A549 (cell line): Measurements from ENCODE around the gene SHANK3. TPM values are rescaled to one million over a fixed set of nuclear protein-coding genes. Genes with fewer than 3 reads are reported as not detected.

ENCODE experiments used
- ATAC-seq, 2 experiments: fragments of 200-7000 bp in 1 of 2; fragments of >200 bp in 1 of 2; cut with Nextera tagmentation in 1 of 2; cut with Tn5 transposase in 1 of 2; 3 replicates each; pipeline versions ENCODE4 v1.8.0 to v1.9.1; 2018 to 2020; ENCODE audit warnings: mild to moderate bottlenecking in 1 of 2, moderate library complexity in 1 of 2
- CTCF ChIA-PET: fragments of 300-600 bp; sonication (Branson Sonifier 250); formaldehyde crosslinking; extraction: SDS; loops from one replicate; lab custom pipeline; 2021; ENCODE audit warnings: antibody characterized with exemption, inconsistent platforms; lab: Yijun Ruan, JAX
- POLR2A ChIA-PET: fragments of 350-600 bp; formaldehyde crosslinking; extraction: SDS; loops from one replicate; lab custom pipeline; 2021; ENCODE audit warnings: antibody characterized with exemption, inconsistent platforms; lab: Yijun Ruan, JAX
- DNase-seq, 2 experiments: peaks; one replicate each; pipeline versions ENCODE4 v3.0.0 to v3.0.0-alpha.2; 2011 to 2016; ENCODE audit warnings: low read depth in 1 of 2, low spot score in 1 of 2
- FAIRE-seq: peaks from 2 replicates; lab custom pipeline; 2011; peaks lifted over from hg19 to GRCh38; lab: Jason Lieb, UNC
- H3K27ac ChIP-seq, 2 experiments: fragments of >200 bp; sonication (Bioruptor Twin); formaldehyde crosslinking; 3 replicates each; pipeline ENCODE4 v1.5.1; 2016 to 2017
- H3K4me1 ChIP-seq: fragments of >200 bp; sonication (Bioruptor Twin); formaldehyde crosslinking; 3 replicates; pipeline ENCODE4 v1.6.1; 2016
- H3K4me2 ChIP-seq: fragments of >200 bp; sonication (Bioruptor Twin); formaldehyde crosslinking; 3 replicates; pipeline ENCODE4 v1.6.1; 2016
- H3K4me3 ChIP-seq: fragments of >200 bp; sonication (Bioruptor Twin); formaldehyde crosslinking; 3 replicates; pipeline ENCODE4 v1.5.1; 2016
- H3K9me3 ChIP-seq: fragments of >200 bp; sonication (Bioruptor Twin); formaldehyde crosslinking; 3 replicates; pipeline ENCODE4 v1.6.1; 2016
- BCL3 ChIP-seq: fragments of >200 bp; sonication (Bioruptor Twin); formaldehyde crosslinking; IDR thresholded peaks from 3 replicates; pipeline ENCODE4 v1.6.1; 2016
- BHLHE40 ChIP-seq: IDR thresholded peaks from 2 replicates; pipeline ENCODE4 v1.6.1; 2012; ENCODE audit warnings: low read depth, low read length, inconsistent platforms
- CBX8 ChIP-seq: fragments of 200-600 bp; sonication (generic); IDR thresholded peaks from 2 replicates; pipeline ENCODE4 v1.6.1; 2016
- CHD2 ChIP-seq: fragments of 150-350 bp; IDR thresholded peaks from 2 replicates; pipeline ENCODE4 v1.6.1; 2014; ENCODE audit warnings: low read length; ENCODE audit not compliant: partially characterized antibody
- CTCF ChIP-seq: fragments of >200 bp; sonication (Bioruptor Twin); formaldehyde crosslinking; IDR thresholded peaks from 3 replicates; pipeline ENCODE4 v1.5.1; 2016
- EHMT2 ChIP-seq: fragments of 200-600 bp; sonication (generic); IDR thresholded peaks from 2 replicates; pipeline ENCODE4 v1.6.1; 2016; ENCODE audit warnings: antibody characterized with exemption, low read depth, mild to moderate bottlenecking, moderate library complexity
- ESRRA ChIP-seq: fragments of 150-350 bp; IDR thresholded peaks from 2 replicates; pipeline ENCODE4 v1.6.1; 2014; ENCODE audit warnings: mild to moderate bottlenecking, low read length, borderline replicate concordance
- HES2 ChIP-seq: fragments of >200 bp; sonication (Bioruptor Twin); formaldehyde crosslinking; IDR thresholded peaks from 2 replicates; pipeline ENCODE4 v1.6.1; 2016
- HMGXB4 ChIP-seq: fragments of 250-450 bp; sonication (Bioruptor Pico); IDR thresholded peaks from 2 replicates; pipeline ENCODE4 v1.5.0; 2021; ENCODE audit warnings: mild to moderate bottlenecking, moderate library complexity, borderline replicate concordance
- HOXA7 ChIP-seq: fragments of 250-450 bp; sonication (Bioruptor Pico); IDR thresholded peaks from 2 replicates; pipeline ENCODE4 v1.5.0; 2020; ENCODE audit warnings: mild to moderate bottlenecking, moderate library complexity
- KDM1A ChIP-seq: fragments of 200-600 bp; sonication (generic); IDR thresholded peaks from 2 replicates; pipeline ENCODE4 v1.6.1; 2016; ENCODE audit warnings: low read depth, mild to moderate bottlenecking
- KDM5A ChIP-seq: fragments of 200-600 bp; sonication (generic); IDR thresholded peaks from 2 replicates; pipeline ENCODE4 v1.6.1; 2016; ENCODE audit warnings: antibody characterized with exemption, mild to moderate bottlenecking
- MAFK ChIP-seq: fragments of 450-650 bp; IDR thresholded peaks from 2 replicates; pipeline ENCODE4 v1.6.1; 2014; ENCODE audit not compliant: partially characterized antibody
- NFE2L2 ChIP-seq: fragments of 150-350 bp; conservative IDR thresholded peaks from 2 replicates; pipeline ENCODE4 v1.6.1; 2014; ENCODE audit warnings: low read length
- NPAS2 ChIP-seq: fragments of 250-450 bp; sonication (Bioruptor Pico); IDR thresholded peaks from 2 replicates; pipeline ENCODE4 v1.8.0; 2022; ENCODE audit warnings: mild to moderate bottlenecking, moderate library complexity, borderline replicate concordance
- PBX3 ChIP-seq: IDR thresholded peaks from 2 replicates; pipeline ENCODE4 v1.6.1; 2012
- PHF8 ChIP-seq: fragments of 200-600 bp; sonication (generic); IDR thresholded peaks from 2 replicates; pipeline ENCODE4 v1.6.1; 2016; ENCODE audit warnings: low read depth, mild to moderate bottlenecking, antibody characterized with exemption, moderate library complexity, borderline replicate concordance
- RCOR1 ChIP-seq: fragments of 150-350 bp; IDR thresholded peaks from 2 replicates; pipeline ENCODE4 v1.6.1; 2014; ENCODE audit warnings: antibody characterized with exemption, low read length, low read depth
- RNF2 ChIP-seq: fragments of 200-600 bp; sonication (generic); IDR thresholded peaks from 2 replicates; pipeline ENCODE4 v1.6.1; 2016; ENCODE audit warnings: low read depth, mild to moderate bottlenecking, antibody characterized with exemption, moderate library complexity, borderline replicate concordance
- SMC3 ChIP-seq: fragments of >200 bp; sonication (Bioruptor Twin); formaldehyde crosslinking; IDR thresholded peaks from 3 replicates; pipeline ENCODE4 v1.6.1; 2018; ENCODE audit warnings: inconsistent platforms
- SREBF2 ChIP-seq: fragments of 450-650 bp; IDR thresholded peaks from 2 replicates; pipeline ENCODE4 v1.6.1; 2014; ENCODE audit warnings: mild to moderate bottlenecking, moderate library complexity
- ZC3H11A ChIP-seq: fragments of 450-650 bp; IDR thresholded peaks from 2 replicates; pipeline ENCODE4 v1.6.1; 2014; ENCODE audit warnings: antibody characterized with exemption, mild to moderate bottlenecking
- ZFP36 ChIP-seq: fragments of 450-650 bp; IDR thresholded peaks from 2 replicates; pipeline ENCODE4 v1.6.1; 2014; ENCODE audit warnings: borderline replicate concordance; ENCODE audit not compliant: partially characterized antibody
- ZNF302 ChIP-seq: fragments of 250-450 bp; sonication (Bioruptor Pico); IDR thresholded peaks from 2 replicates; pipeline ENCODE4 v1.9.0; 2021; ENCODE audit warnings: inconsistent platforms, mild to moderate bottlenecking, moderate library complexity
- ZSCAN20 ChIP-seq: fragments of 250-450 bp; sonication (Bioruptor Pico); IDR thresholded peaks from 2 replicates; pipeline ENCODE4 v1.8.0; 2022; ENCODE audit warnings: mild to moderate bottlenecking, moderate library complexity
- WGBS: methylation state at CpG from one replicate; pipeline ENCODE4 v1.1.6; 2017; ENCODE audit errors: missing lambda C conversion rate; 5-methylcytosine and 5-hydroxymethylcytosine counted together
- polyA plus RNA-seq, 4 experiments: library from polyadenylated mRNA; depleted of rRNA in 3 of 4; stranded (reverse); fragments of >200 nt; fragmentation: RNase III in 1 of 4; extraction: RNeasy Plus Mini Kit Qiagen cat#74134 plus additional on column Dnase treatment in 1 of 4; gene quantifications; 2 replicates in 3 of 4; 3 replicates in 1 of 4; pipeline ENCODE4 v1.2.3, GENCODE V29; 2011 to 2017

SHANK3 gene
- polyA plus RNA-seq, 2 of the 4 experiments (the other 2 are of a cell fraction): 0.53 to 2.4 TPM

- CTCF ChIA-PET: interaction anchor here (0.8 to 1.8 kb wide), 2 partner anchors 11 to 17 kb away, joined by 3 to 5 read pairs; no protein-coding TSS in a partner anchor
- Histone ChIP-seq H3K27ac (no peak overlapping the region), H3K9me3 (no peaks in the 10 kb centered on the region), H3K4me1 (no peaks in the 10 kb centered on the region), H3K4me3 (no peak overlapping the region), H3K4me2 (no peak overlapping the region)
- no peak for ATAC-seq
- no peak for DNase-seq
- TF ChIP-seq ZC3H11A (no peak), PHF8 (no peak), SMC3 (no peak), CBX8 (no peak), KDM1A (no peak), ESRRA (no peak), PBX3 (no peak), HMGXB4 (no peak), BHLHE40 (no peak), ZFP36 (no peak)
- POLR2A ChIA-PET: no interaction called here
- 81% methylated on average over 6 of the region's 9 CpGs for WGBS
- FAIRE-seq: no peak
These were observed 42.6 kb downstream of the SHANK3 start for GRCh38 chr22:50715250-50715649.

- POLR2A ChIA-PET: no interaction called here
- no peak overlapping the region for H3K4me3 ChIP-seq
- H3K4me2 ChIP-seq: no peak overlapping the region
- H3K27ac ChIP-seq: no peak overlapping the region
- ATAC-seq: no peak
- TF ChIP-seq CHD2 (no peak), NPAS2 (CRISPR knock-in tag) (no peak), ZNF302 (no peak), ZSCAN20 (no peak), SREBF2 (no peak), MAFK (no peak), NFE2L2 (no peak), KDM5A (no peak), HOXA7 (CRISPR knock-in tag) (no peak), ZC3H11A (no peak), BCL3 (no peak), HES2 (no peak), RNF2 (no peak), CTCF (no peak), ZFP36 (no peak), SMC3 (no peak), RCOR1 (no peak), EHMT2 (no peak)
- TF ChIP-seq, all 56 proteins: peak for 0
- no peak for DNase-seq
- Histone ChIP-seq H3K9me3 (no peaks in the 10 kb centered on the region), H3K4me1 (no peaks in the 10 kb centered on the region)
- CTCF ChIA-PET: interaction anchor here (0.8 to 1.8 kb wide), 2 partner anchors 10 to 16 kb away, joined by 3 to 5 read pairs; no protein-coding TSS in a partner anchor
- FAIRE-seq: no peak
- 83% methylated on average over 5 of the region's 7 CpGs for WGBS
These were observed 43.2 kb downstream of the SHANK3 start for GRCh38 chr22:50715776-50716175.
